ENCODE results near the gene IFIT3. TPM values are rescaled to one million over a fixed set of nuclear protein-coding genes. Genes with fewer than 3 reads are reported as not detected.
A peak's percentile ranks its signal among the peaks of the same experiment; 100 is the strongest.

The IFIT3 gene
- total RNA-seq, 1 donor from 2014 or later = 16.8 TPM

DNA sequence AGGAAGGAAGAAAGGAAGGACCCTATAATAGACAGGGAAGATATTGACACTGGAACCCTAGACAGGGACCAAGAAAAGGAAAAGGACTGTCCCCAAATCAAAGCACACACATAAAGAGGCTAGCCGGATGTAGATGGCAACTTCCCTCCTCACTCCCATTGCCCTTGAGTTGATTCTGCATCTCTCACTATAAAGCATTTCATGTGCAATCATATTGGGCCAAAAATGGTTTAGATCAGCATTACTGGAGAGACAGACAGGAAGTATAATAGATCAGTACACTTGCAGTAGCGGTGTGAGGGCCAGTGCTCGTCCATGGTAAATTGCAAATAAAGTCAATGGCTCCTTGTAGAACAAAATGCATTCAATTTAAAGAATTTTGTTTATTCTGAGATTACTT is 8.4 kb downstream of the IFIT3 start:
- DNase-seq (ENCODE audit: low spot score) = no peak
- Mint-ChIP-seq H3K4me3 (ENCODE audit: unreplicated experiment) (no peak overlapping the region), H3K4me1 (ENCODE audit: unreplicated experiment) (peaks cover 37% of the 10 kb centered on the region), H3K27ac (ENCODE audit: unreplicated experiment) (no peak overlapping the region), H3K36me3 (ENCODE audit: low read depth, unreplicated experiment) (peaks cover 26% of the 10 kb centered on the region), H3K27me3 (ENCODE audit: unreplicated experiment) (peaks cover 6% of the 10 kb centered on the region), H3K9me3 (ENCODE audit: unreplicated experiment) (no peaks in the 10 kb centered on the region)
- TF ChIP-seq, protein P1, sequence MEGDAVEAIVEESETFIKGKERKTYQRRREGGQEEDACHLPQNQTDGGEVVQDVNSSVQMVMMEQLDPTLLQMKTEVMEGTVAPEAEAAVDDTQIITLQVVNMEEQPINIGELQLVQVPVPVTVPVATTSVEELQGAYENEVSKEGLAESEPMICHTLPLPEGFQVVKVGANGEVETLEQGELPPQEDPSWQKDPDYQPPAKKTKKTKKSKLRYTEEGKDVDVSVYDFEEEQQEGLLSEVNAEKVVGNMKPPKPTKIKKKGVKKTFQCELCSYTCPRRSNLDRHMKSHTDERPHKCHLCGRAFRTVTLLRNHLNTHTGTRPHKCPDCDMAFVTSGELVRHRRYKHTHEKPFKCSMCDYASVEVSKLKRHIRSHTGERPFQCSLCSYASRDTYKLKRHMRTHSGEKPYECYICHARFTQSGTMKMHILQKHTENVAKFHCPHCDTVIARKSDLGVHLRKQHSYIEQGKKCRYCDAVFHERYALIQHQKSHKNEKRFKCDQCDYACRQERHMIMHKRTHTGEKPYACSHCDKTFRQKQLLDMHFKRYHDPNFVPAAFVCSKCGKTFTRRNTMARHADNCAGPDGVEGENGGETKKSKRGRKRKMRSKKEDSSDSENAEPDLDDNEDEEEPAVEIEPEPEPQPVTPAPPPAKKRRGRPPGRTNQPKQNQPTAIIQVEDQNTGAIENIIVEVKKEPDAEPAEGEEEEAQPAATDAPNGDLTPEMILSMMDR (IDR thresholded peaks at IDR 0.05; ENCODE audit: unreplicated experiment) = no peak

DNA sequence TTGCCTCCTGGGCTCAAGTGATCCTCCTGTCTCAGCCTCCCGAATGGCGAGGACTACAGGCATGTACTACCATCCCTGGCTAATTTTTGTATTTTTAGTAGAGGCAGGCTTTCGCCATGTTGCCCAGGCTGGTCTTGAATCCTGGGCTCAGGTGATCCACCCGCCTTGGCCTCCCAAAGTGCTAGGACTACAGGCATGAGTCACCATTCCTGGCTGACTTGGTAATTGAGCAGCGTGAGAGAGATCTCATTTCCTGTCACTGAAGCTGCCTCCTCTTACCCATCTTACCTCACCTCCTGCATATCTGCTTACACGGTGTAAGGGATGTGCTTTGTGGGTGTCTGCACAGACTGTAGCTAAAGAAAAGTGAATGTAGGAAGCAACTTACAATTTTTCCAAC is 9.7 kb downstream of the IFIT3 start:
- Mint-ChIP-seq H3K9me3 (ENCODE audit: unreplicated experiment) (no peaks in the 10 kb centered on the region), H3K27me3 (ENCODE audit: unreplicated experiment) (peaks cover 6% of the 10 kb centered on the region), H3K27ac (ENCODE audit: unreplicated experiment) (no peak overlapping the region), H3K4me1 (ENCODE audit: unreplicated experiment) (peaks cover 38% of the 10 kb centered on the region), H3K4me3 (ENCODE audit: unreplicated experiment) (no peak overlapping the region), H3K36me3 (ENCODE audit: low read depth, unreplicated experiment) (peaks cover 26% of the 10 kb centered on the region)
- no peak for DNase-seq (ENCODE audit: low spot score)
- TF ChIP-seq, protein P1 (IDR thresholded peaks at IDR 0.05; ENCODE audit: unreplicated experiment) = no peak

DNA sequence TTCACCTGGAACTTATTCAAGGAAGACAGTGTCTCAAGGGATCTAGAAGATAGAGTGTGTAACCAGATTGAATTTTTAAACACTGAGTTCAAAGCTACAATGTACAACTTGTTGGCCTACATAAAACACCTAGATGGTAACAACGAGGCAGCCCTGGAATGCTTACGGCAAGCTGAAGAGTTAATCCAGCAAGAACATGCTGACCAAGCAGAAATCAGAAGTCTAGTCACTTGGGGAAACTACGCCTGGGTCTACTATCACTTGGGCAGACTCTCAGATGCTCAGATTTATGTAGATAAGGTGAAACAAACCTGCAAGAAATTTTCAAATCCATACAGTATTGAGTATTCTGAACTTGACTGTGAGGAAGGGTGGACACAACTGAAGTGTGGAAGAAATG is 10.9 kb downstream of the IFIT3 start:
- no peak for DNase-seq (ENCODE audit: low spot score)
- H3K27ac Mint-ChIP-seq (ENCODE audit: unreplicated experiment) = no peak overlapping the region
- H3K36me3 Mint-ChIP-seq (ENCODE audit: low read depth, unreplicated experiment) = peaks cover 26% of the 10 kb centered on the region
- H3K4me1 Mint-ChIP-seq (ENCODE audit: unreplicated experiment) = peaks cover 37% of the 10 kb centered on the region
- peaks cover 4% of the 10 kb centered on the region for H3K27me3 Mint-ChIP-seq (ENCODE audit: unreplicated experiment)
- H3K9me3 Mint-ChIP-seq (ENCODE audit: unreplicated experiment) = no peaks in the 10 kb centered on the region
- H3K4me3 Mint-ChIP-seq (ENCODE audit: unreplicated experiment) = peak overlapping the region; percentile 63
- TF ChIP-seq, protein P1 (IDR thresholded peaks at IDR 0.05; ENCODE audit: unreplicated experiment) = no peak

DNA sequence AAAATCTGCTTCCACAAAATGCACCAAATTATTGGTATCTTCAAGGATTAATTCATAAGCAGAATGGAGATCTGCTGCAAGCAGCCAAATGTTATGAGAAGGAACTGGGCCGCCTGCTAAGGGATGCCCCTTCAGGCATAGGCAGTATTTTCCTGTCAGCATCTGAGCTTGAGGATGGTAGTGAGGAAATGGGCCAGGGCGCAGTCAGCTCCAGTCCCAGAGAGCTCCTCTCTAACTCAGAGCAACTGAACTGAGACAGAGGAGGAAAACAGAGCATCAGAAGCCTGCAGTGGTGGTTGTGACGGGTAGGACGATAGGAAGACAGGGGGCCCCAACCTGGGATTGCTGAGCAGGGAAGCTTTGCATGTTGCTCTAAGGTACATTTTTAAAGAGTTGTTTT is 12.1 kb downstream of the IFIT3 start:
- no peak for DNase-seq (ENCODE audit: low spot score)
- H3K27me3 Mint-ChIP-seq (ENCODE audit: unreplicated experiment) = peaks cover 4% of the 10 kb centered on the region
- no peaks in the 10 kb centered on the region for H3K9me3 Mint-ChIP-seq (ENCODE audit: unreplicated experiment)
- peaks cover 26% of the 10 kb centered on the region for H3K36me3 Mint-ChIP-seq (ENCODE audit: low read depth, unreplicated experiment)
- no peak overlapping the region for H3K27ac Mint-ChIP-seq (ENCODE audit: unreplicated experiment)
- peak overlapping the region; percentile 53 for H3K4me3 Mint-ChIP-seq (ENCODE audit: unreplicated experiment)
- H3K4me1 Mint-ChIP-seq (ENCODE audit: unreplicated experiment) = peaks cover 33% of the 10 kb centered on the region
- TF ChIP-seq, protein P1 (IDR thresholded peaks at IDR 0.05; ENCODE audit: unreplicated experiment) = no peak

DNA sequence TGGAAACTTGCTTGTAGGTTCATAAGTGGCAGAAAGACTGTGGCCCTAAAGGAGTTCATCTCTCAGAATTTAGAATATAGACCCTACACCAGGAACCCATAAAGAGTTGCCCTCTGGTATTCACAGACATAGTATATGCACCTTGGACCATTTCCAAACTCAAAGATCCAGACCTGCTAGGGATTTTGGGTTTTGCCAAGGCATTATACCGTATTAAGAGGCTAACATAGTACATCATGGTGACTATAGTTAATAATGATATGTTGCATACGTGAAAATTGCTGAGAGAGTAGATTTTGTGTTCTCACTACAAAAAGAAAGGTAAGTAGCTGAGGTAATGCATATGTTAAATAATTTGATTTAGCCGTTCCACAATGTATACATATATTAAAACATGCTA is 13.9 kb downstream of the IFIT3 start:
- no peak overlapping the region for H3K27ac Mint-ChIP-seq (ENCODE audit: unreplicated experiment)
- peaks cover 26% of the 10 kb centered on the region for H3K36me3 Mint-ChIP-seq (ENCODE audit: low read depth, unreplicated experiment)
- H3K9me3 Mint-ChIP-seq (ENCODE audit: unreplicated experiment) = no peaks in the 10 kb centered on the region
- peaks cover 2% of the 10 kb centered on the region for H3K27me3 Mint-ChIP-seq (ENCODE audit: unreplicated experiment)
- DNase-seq (ENCODE audit: low spot score) = no peak
- H3K4me1 Mint-ChIP-seq (ENCODE audit: unreplicated experiment) = peaks cover 42% of the 10 kb centered on the region
- TF ChIP-seq, protein P1 (IDR thresholded peaks at IDR 0.05; ENCODE audit: unreplicated experiment) = no peak
- H3K4me3 Mint-ChIP-seq (ENCODE audit: unreplicated experiment) = no peak overlapping the region

Measured in endothelial cell (in vitro differentiated cells).